AG04449 (cell line): ENCODE results near the gene ELOB.

Experiments used
- CTCF ChIA-PET: fragments of 350-600 bp; formaldehyde crosslinking; extraction: SDS; loops from one replicate; lab custom pipeline; 2021; ENCODE audit warnings: antibody characterized with exemption; lab: Yijun Ruan, JAX
- POLR2A ChIA-PET: fragments of 400-600, 350-600 bp; formaldehyde crosslinking; extraction: SDS; loops from one replicate; lab custom pipeline; 2020; ENCODE audit warnings: antibody characterized with exemption, inconsistent platforms; lab: Yijun Ruan, JAX
- DNase-seq: peaks from one replicate; pipeline ENCODE4 v3.0.0-alpha.2; 2010; ENCODE audit warnings: low read depth, low spot score
- H3K4me3 ChIP-seq: 2 replicates; pipeline ENCODE4 v1.5.1; 2011; ENCODE audit warnings: low read depth, mild to moderate bottlenecking, control low read depth, low read length
- TF ChIP-seq, protein P1 (sequence below): IDR thresholded peaks from one replicate; pipeline ENCODE4 v1.5.1; 2011; ENCODE audit warnings: mild to moderate bottlenecking, moderate library complexity, low read length, control low read depth, inconsistent platforms; ENCODE audit not compliant: insufficient read depth; ENCODE audit errors: missing control alignments

The ELOB gene

GRCh38 chr16:2777231-2777902 is at the start of gene ELOB:
ELOB (minus strand) TSS chr16:2777280; CDS start chr16:2777239, 41 bp downstream.
- no peak for DNase-seq
- ChIA-PET POLR2A (interaction anchor here (0.6 to 3.3 kb wide), 5 partner anchors 24 to 133 kb away, joined by 3 to 12 read pairs (median 6); partner anchors contain the start of gene SRRM2), CTCF (interaction anchor here (0.7 to 2.1 kb wide), 5 partner anchors 45 to 287 kb away, joined by 3 to 10 read pairs (median 3); no protein-coding TSS in a partner anchor)
- H3K4me3 ChIP-seq = peak within 1 kb of the TSS; percentile 96
- TF ChIP-seq, protein P1, sequence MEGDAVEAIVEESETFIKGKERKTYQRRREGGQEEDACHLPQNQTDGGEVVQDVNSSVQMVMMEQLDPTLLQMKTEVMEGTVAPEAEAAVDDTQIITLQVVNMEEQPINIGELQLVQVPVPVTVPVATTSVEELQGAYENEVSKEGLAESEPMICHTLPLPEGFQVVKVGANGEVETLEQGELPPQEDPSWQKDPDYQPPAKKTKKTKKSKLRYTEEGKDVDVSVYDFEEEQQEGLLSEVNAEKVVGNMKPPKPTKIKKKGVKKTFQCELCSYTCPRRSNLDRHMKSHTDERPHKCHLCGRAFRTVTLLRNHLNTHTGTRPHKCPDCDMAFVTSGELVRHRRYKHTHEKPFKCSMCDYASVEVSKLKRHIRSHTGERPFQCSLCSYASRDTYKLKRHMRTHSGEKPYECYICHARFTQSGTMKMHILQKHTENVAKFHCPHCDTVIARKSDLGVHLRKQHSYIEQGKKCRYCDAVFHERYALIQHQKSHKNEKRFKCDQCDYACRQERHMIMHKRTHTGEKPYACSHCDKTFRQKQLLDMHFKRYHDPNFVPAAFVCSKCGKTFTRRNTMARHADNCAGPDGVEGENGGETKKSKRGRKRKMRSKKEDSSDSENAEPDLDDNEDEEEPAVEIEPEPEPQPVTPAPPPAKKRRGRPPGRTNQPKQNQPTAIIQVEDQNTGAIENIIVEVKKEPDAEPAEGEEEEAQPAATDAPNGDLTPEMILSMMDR = no peak

DNA sequence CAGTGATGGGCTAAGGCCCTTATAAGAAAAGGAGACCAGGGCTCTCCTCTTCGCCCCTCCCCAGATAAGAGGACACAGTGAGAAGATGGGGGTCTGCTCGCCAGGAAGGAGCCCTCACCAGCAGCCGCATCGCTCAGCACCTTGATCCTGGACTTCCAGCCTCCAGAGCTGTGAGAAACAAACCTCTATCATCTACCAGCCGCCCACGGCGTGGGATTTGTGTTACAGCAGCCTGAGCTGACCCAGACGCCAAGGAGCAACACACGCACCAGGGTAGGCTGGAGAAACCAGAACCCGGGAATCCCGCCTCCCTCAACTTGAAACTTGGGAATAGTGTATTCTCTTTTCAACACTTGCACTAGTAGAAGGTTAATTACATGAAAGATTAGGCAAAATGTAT is 48.8 kb upstream of the ELOB start:
- CTCF ChIA-PET = no interaction called here
- POLR2A ChIA-PET = interaction anchor here (0.6 kb wide), 1 partner anchor 93 kb away, joined by 3 read pairs; no protein-coding TSS in a partner anchor
- H3K4me3 ChIP-seq = no peak overlapping the region
- TF ChIP-seq, protein P1 = no peak
- DNase-seq = no peak

GRCh38 chr16:2825049-2825742 is 48.1 kb upstream of the ELOB start:
- DNase-seq = no peak
- no peak overlapping the region for H3K4me3 ChIP-seq
- ChIA-PET POLR2A (no interaction called here), CTCF (no interaction called here)
- TF ChIP-seq, protein P1 = no peak

DNA sequence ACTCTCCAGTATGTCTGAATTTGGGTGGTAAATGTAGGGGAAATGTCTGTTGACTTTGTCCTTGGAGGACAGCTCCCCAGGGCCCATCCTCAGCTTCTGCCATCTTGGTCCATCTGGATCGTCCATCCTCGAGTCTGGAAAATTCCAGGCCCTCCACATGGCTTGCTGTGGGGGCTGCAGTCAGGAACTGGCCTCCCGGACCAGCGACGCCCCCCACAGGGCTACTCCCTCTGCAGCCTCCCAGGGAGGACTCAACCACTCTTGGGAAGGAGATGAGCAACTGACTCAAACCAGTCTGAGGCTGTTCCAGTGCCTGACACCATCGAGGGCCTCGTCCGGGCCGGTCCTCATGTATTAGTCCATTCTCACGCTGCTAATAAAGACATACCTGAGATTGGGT is 47.5 kb upstream of the ELOB start:
- DNase-seq = no peak
- ChIA-PET POLR2A (no interaction called here), CTCF (no interaction called here)
- no peak overlapping the region for H3K4me3 ChIP-seq
- TF ChIP-seq, protein P1 = no peak

DNA sequence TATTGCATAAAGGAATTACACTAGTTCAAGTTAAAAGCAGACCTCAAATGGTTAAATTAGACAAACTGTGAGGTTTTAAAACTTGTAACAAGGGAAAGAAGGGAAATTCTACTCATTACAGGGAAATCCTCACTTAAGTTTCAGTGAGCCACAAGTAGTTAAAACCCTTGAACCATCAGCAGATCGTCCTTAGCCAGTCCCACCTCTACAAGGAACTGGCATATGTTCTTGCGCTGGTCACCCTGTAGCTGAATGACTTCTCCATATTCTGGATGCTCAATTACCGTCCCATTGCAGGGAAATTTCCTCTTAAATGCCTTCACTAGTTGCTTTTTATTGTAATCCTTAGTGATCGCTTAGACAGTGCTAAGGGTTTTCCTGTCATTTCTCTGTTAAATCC is 45.4 kb upstream of the ELOB start:
- no peak for DNase-seq
- TF ChIP-seq, protein P1 = no peak
- ChIA-PET POLR2A (no interaction called here), CTCF (interaction anchor here (0.6 to 3.0 kb wide), 9 partner anchors 9 to 135 kb away, joined by 3 to 9 read pairs (median 3); no protein-coding TSS in a partner anchor)
- H3K4me3 ChIP-seq = no peak overlapping the region

DNA sequence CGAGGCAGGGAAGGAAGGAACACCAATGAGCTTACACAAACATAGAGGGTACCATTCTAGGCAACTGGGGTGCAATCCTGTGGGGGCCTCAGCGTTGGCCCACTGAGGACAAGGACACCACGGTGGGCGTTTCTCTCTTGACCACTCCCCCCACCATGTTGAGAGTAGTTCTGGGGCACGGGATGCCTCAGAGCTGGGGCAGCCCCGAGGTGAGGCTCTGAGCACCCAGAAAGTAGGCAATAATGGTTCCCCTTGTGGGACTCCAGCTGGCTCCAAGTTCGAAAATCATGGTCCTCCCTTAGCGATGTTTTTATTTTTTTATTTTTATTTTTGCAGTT is 45.0 kb upstream of the ELOB start:
- H3K4me3 ChIP-seq = no peak overlapping the region
- TF ChIP-seq, protein P1 = no peak
- no peak for DNase-seq
- POLR2A ChIA-PET = no interaction called here
- CTCF ChIA-PET = interaction anchor here (0.6 to 3.0 kb wide), 8 partner anchors 9 to 135 kb away, joined by 3 to 9 read pairs (median 4); no protein-coding TSS in a partner anchor
